ENCODE data around the gene HSPA9. TPM values are rescaled to one million over a fixed set of nuclear protein-coding genes. Genes with fewer than 3 reads are reported as not detected.

The HSPA9 gene
- total RNA-seq, 4 donors from 2014 or later, result 204 to 252 (median 247) TPM

DNA sequence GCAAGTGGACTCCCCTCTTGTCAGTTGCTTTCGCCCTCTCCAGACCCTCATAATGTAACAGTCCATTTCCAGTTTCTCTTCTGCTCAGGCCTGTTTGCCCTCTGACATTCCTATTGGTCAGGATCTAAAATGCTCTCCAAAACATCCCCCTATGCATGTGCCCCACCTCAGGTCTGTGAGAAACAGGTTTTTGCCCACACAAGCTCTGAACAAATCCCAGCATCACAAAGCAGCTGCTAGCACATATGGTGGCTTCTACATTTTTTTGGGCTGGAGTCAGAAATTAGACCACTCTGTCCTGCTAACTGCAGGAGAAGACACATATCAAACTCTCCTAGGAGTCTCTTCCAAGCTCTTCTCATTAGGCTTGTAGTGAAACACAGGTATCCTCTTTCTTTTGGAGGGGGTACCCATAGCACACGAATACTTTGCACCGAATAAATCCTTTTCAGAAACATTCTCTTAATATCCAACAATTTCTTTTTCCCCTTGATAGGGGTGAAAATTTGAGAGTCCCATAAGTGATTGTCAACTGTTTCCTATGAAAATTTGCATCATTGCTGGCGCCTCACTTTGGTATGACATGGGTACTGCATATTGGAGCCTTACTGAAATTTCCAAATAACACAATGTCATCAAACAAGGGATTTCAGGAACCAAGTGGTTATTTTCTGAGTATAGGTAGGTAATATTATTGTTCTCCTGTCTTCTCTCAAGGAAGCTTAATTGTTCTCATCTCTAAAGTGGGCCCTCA, 19.3 kb upstream of the HSPA9 start:
- WGBS, result 96% methylated on average over 4 of the region's 4 CpGs
- no peak for DNase-seq (ENCODE audit: low spot score in 2 of 2)
- no peaks in the 10 kb centered on the region for H3K36me3 ChIP-seq

DNA sequence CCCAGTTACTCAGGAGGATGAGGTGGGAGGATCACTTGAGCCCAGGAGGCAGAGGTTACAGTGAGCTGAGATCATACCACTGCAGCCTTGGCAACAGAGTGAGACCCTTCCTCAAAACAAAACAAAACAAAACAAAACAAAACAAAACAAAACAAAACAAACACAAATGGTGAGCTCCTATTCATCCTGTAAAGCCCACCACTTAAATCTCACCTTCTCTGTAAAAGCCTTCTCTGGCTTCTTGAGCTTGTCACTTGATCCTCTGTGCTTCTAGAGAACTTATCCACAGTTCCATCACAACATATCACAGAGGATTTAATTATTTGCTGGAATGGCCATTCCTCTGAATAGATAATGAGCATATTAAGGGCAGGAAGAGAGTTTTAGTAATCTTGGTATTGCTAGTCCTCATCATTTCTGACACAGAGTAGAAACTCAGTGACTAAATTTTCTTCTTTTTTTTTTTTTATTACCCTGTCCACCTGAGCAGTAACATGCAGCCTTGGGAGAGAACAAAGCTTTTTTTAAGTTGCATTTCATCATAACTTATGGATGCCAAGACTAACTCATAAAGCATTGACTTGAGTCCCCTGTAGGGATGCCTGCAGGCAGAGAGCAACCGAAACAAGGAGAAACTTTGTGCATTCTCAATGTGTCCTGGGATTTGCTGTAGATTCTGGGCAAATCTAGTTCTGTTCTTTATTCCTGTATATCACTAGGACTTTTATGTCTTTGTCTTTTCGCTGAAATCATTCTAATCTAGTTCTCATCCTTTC, 13.0 kb upstream of the HSPA9 start:
- no peak for TF ChIP-seq POLR2A (IDR thresholded peaks at IDR 0.05)
- no peak for TF ChIP-seq EP300 (IDR thresholded peaks at IDR 0.05)
- TF ChIP-seq POLR2AphosphoS5 (IDR thresholded peaks at IDR 0.05), result no peak
- Histone ChIP-seq H3K4me1 (peaks cover 3% of the 10 kb centered on the region), H3K27me3 (no peaks in the 10 kb centered on the region), H3K4me3 (no peak overlapping the region), H3K27ac (no peak overlapping the region), H3K9me3 (no peaks in the 10 kb centered on the region), H3K36me3 (no peaks in the 10 kb centered on the region)
- no peak for DNase-seq (ENCODE audit: low spot score in 2 of 2)
- WGBS, result 56% methylated on average over 2 of the region's 2 CpGs

More for the DNA sequence above, 19.3 kb upstream of the HSPA9 start:
- TF ChIP-seq, protein P1, sequence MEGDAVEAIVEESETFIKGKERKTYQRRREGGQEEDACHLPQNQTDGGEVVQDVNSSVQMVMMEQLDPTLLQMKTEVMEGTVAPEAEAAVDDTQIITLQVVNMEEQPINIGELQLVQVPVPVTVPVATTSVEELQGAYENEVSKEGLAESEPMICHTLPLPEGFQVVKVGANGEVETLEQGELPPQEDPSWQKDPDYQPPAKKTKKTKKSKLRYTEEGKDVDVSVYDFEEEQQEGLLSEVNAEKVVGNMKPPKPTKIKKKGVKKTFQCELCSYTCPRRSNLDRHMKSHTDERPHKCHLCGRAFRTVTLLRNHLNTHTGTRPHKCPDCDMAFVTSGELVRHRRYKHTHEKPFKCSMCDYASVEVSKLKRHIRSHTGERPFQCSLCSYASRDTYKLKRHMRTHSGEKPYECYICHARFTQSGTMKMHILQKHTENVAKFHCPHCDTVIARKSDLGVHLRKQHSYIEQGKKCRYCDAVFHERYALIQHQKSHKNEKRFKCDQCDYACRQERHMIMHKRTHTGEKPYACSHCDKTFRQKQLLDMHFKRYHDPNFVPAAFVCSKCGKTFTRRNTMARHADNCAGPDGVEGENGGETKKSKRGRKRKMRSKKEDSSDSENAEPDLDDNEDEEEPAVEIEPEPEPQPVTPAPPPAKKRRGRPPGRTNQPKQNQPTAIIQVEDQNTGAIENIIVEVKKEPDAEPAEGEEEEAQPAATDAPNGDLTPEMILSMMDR (IDR thresholded peaks at IDR 0.05), result peak in 1 of 2 donors; percentile 27
- TF ChIP-seq EP300 (IDR thresholded peaks at IDR 0.05) (no peak), POLR2AphosphoS5 (IDR thresholded peaks at IDR 0.05) (no peak), POLR2A (IDR thresholded peaks at IDR 0.05) (no peak)
- Histone ChIP-seq H3K9me3 (no peaks in the 10 kb centered on the region), H3K27ac (no peak overlapping the region), H3K4me1 (no peaks in the 10 kb centered on the region), H3K4me3 (no peak overlapping the region), H3K27me3 (no peaks in the 10 kb centered on the region)

GRCh38 chr5:138585157-138585556, 10.0 kb upstream of the HSPA9 start:
- DNase-seq (ENCODE audit: low spot score in 2 of 2), result no peak
- no peaks in the 10 kb centered on the region for H3K27me3 ChIP-seq
- no peaks in the 10 kb centered on the region for H3K36me3 ChIP-seq
- no peak overlapping the region for H3K4me3 ChIP-seq
- peaks cover 3% of the 10 kb centered on the region for H3K4me1 ChIP-seq
- TF ChIP-seq, protein P1 (IDR thresholded peaks at IDR 0.05), result no peak
- TF ChIP-seq POLR2A (IDR thresholded peaks at IDR 0.05) (no peak), EP300 (IDR thresholded peaks at IDR 0.05) (no peak)
- H3K9me3 ChIP-seq, result no peaks in the 10 kb centered on the region
- no peak overlapping the region for H3K27ac ChIP-seq

GRCh38 chr5:138583984-138584637, 8.9 kb upstream of the HSPA9 start:
- H3K27ac ChIP-seq, result no peak overlapping the region
- DNase-seq (ENCODE audit: low spot score in 2 of 2), result no peak
- no peaks in the 10 kb centered on the region for H3K9me3 ChIP-seq
- H3K4me1 ChIP-seq, result peaks cover 3% of the 10 kb centered on the region
- TF ChIP-seq POLR2AphosphoS5 (IDR thresholded peaks at IDR 0.05) (no peak), EP300 (IDR thresholded peaks at IDR 0.05) (no peak), POLR2A (IDR thresholded peaks at IDR 0.05) (no peak)
- TF ChIP-seq, protein P1 (IDR thresholded peaks at IDR 0.05), result no peak
- H3K27me3 ChIP-seq, result no peaks in the 10 kb centered on the region
- H3K36me3 ChIP-seq, result no peaks in the 10 kb centered on the region
- WGBS, result 82% methylated on average over 8 of the region's 8 CpGs
- no peak overlapping the region for H3K4me3 ChIP-seq

GRCh38 chr5:138582959-138583358, 7.8 kb upstream of the HSPA9 start:
- Histone ChIP-seq H3K27me3 (no peaks in the 10 kb centered on the region), H3K9me3 (no peaks in the 10 kb centered on the region), H3K27ac (no peak overlapping the region), H3K36me3 (no peaks in the 10 kb centered on the region), H3K4me1 (peaks cover 3% of the 10 kb centered on the region), H3K4me3 (no peak overlapping the region)
- WGBS, result 80% methylated on average over 3 of the region's 3 CpGs
- no peak for TF ChIP-seq POLR2A (IDR thresholded peaks at IDR 0.05)
- no peak for TF ChIP-seq EP300 (IDR thresholded peaks at IDR 0.05)
- no peak for TF ChIP-seq POLR2AphosphoS5 (IDR thresholded peaks at IDR 0.05)
- TF ChIP-seq, protein P1 (IDR thresholded peaks at IDR 0.05), result no peak
- no peak for DNase-seq (ENCODE audit: low spot score in 2 of 2)
